BJ (cell line): ENCODE data around the gene RPP38. TPM values are rescaled to one million over a fixed set of nuclear protein-coding genes. Genes with fewer than 3 reads are reported as not detected.

ENCODE experiments used
- CTCF ChIA-PET: fragments of 350-600 bp; formaldehyde crosslinking; extraction: SDS; loops from one replicate; lab custom pipeline; 2021; ENCODE audit warnings: antibody characterized with exemption, inconsistent platforms; lab: Yijun Ruan, JAX
- POLR2A ChIA-PET: fragments of 300-600 bp; sonication (Branson Sonifier 250); formaldehyde crosslinking; extraction: SDS; loops from one replicate; lab custom pipeline; 2021; ENCODE audit warnings: antibody characterized with exemption; lab: Charles Lee
- DNase-seq: peaks from one replicate; pipeline ENCODE4 v3.0.0-alpha.2; 2011; ENCODE audit warnings: low read depth
- H3K27me3 ChIP-seq: 2 replicates; pipeline ENCODE4 v1.6.0; 2011; ENCODE audit warnings: low read length; ENCODE audit not compliant: control insufficient read depth, insufficient read depth
- H3K36me3 ChIP-seq: 2 replicates; pipeline ENCODE4 v1.5.1; 2011; ENCODE audit warnings: low read length; ENCODE audit not compliant: control insufficient read depth, insufficient read depth
- H3K4me3 ChIP-seq: 2 replicates; pipeline ENCODE4 v1.5.1; 2011; ENCODE audit warnings: low read depth, mild to moderate bottlenecking, control low read depth, low read length
- CTCF ChIP-seq: IDR thresholded peaks from 2 replicates; pipeline ENCODE4 v1.5.1; 2011; ENCODE audit warnings: low read depth, mild to moderate bottlenecking, control low read depth, inconsistent platforms, low read length, moderate library complexity; ENCODE audit not compliant: insufficient read depth
- polyA plus RNA-seq: library from polyadenylated mRNA; depleted of rRNA; stranded (reverse); fragments of >200 nt; gene quantifications from 2 replicates; pipeline ENCODE4 v1.2.3, GENCODE V29; 2011

Gene RPP38
- polyA plus RNA-seq, 1 experiment: 15.9 TPM

- CTCF ChIA-PET: interaction anchor here (1.3 kb wide), 1 partner anchor 19 kb away, joined by 4 read pairs; no protein-coding TSS in a partner anchor
- POLR2A ChIA-PET: no interaction called here
These were observed 27.8 kb downstream of the RPP38 start for GRCh38 chr10:15124908-15125307.

DNA sequence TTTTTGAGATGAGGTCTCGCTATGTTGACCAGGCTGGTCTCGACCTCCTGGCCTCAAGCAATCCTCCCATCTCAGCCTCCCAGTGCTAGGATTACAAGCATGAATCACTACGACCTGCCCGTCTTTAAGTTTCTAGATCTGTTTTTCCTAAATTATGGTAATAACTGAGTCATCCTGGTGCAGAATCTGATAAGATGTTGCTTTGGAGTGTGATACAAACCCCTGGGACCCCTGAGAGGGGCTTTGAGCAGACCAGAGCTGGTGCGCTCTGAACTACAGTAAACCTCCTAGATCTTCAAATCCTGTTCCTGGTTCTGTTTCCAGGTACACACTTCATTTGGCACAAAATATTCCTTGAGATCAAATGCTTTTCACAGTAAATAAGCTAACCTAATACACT lies 34.2 kb downstream of the RPP38 start:
- peaks cover 20% of the 10 kb centered on the region for H3K36me3 ChIP-seq
- ChIA-PET CTCF (interaction anchor here (0.6 kb wide), 1 partner anchor 21 kb away, joined by 4 read pairs; no protein-coding TSS in a partner anchor), POLR2A (interaction anchor here (0.6 kb wide), 1 partner anchor 588 kb away, joined by 3 read pairs; no protein-coding TSS in a partner anchor)
- no peak for DNase-seq
- no peak overlapping the region for H3K4me3 ChIP-seq
- no peak for TF ChIP-seq CTCF
- H3K27me3 ChIP-seq: no peaks in the 10 kb centered on the region

More at GRCh38 chr10:15124908-15125307, 27.8 kb downstream of the RPP38 start:
- TF ChIP-seq CTCF: no peak
- Histone ChIP-seq H3K36me3 (peaks cover 6% of the 10 kb centered on the region), H3K27me3 (no peaks in the 10 kb centered on the region), H3K4me3 (no peak overlapping the region)
- no peak for DNase-seq

DNA sequence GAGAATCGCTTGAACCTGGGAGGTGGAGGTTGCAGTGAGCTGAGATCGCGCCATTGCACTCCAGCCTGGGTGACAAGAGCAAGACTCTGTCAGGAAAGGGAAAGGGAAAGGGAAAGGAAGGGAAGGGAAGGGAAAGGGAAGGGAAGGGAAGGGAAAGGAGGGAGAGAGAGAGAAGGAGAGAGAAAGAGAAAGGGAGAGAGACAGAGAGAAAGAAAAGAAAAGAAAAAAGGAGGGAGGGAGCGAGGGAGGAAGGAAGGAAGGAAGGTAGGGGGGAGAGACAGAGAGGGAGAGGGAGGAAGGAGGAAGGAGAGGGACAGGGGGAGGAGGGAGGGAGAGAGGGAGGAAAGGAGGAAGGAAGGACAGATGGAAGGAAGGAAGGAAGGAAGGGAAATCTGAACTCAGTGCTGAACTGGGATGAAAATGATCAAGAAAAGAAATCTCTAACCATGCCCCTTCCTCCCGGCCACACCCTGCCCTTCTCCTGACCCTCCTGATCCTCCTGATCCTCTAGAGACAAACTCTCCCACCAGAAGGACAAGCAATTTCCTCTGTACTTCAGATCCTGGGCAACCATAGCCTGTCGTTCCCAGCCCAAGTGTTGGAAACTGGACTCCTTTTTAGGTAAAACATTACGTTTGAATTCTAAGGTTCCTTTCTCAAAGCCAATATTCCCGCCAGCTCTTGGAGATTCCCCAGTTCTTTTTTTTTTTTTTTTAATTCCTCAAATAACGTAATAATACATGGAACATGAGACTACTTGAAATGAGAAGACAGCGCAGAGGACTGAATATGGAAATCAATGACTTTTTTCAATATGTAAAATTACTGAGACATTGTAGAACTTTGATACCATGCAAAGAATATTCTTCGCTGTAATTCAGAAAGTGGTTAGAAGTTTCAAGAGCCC lies 39.2 kb downstream of the RPP38 start:
- DNase-seq: no peak
- ChIA-PET CTCF (no interaction called here), POLR2A (no interaction called here)
- no peaks in the 10 kb centered on the region for H3K27me3 ChIP-seq
- H3K4me3 ChIP-seq: no peak overlapping the region
- H3K36me3 ChIP-seq: peaks cover 18% of the 10 kb centered on the region
- TF ChIP-seq CTCF: no peak

- peaks cover 18% of the 10 kb centered on the region for H3K36me3 ChIP-seq
These were observed 39.8 kb downstream of the RPP38 start for GRCh38 chr10:15137036-15137359.

More at GRCh38 chr10:15137036-15137359, 39.8 kb downstream of the RPP38 start:
- ChIA-PET CTCF (interaction anchor here (1.0 kb wide), 1 partner anchor 11 kb away, joined by 4 read pairs; no protein-coding TSS in a partner anchor), POLR2A (no interaction called here)
- DNase-seq: no peak
- no peak overlapping the region for H3K4me3 ChIP-seq
- no peaks in the 10 kb centered on the region for H3K27me3 ChIP-seq
- no peak for TF ChIP-seq CTCF
